MG63 (cell line): ENCODE measurements around the gene WDR89. TPM values are rescaled to one million over a fixed set of nuclear protein-coding genes. Genes with fewer than 3 reads are reported as not detected.
"Not testable (repeated sequence)": the region's sequence is repeated elsewhere in the genome, so short reads cannot be mapped to it uniquely, and the experiment has no call there.

ENCODE experiments used
- DNase-seq: peaks from one replicate; pipeline ENCODE4 v3.0.0-alpha.2; 2020
- H3K27me3 ChIP-seq: fragments of 250-450 bp; sonication (Bioruptor Pico); 2 replicates; pipeline ENCODE4 v1.5.1; 2020; ENCODE audit warnings: mild to moderate bottlenecking, moderate library complexity
- H3K36me3 ChIP-seq: fragments of 250-450 bp; sonication (Bioruptor Pico); 2 replicates; pipeline ENCODE4 v1.5.1; 2020; ENCODE audit warnings: mild to moderate bottlenecking, moderate library complexity
- H3K4me3 ChIP-seq: fragments of 250-450 bp; sonication (Bioruptor Pico); 2 replicates; pipeline ENCODE4 v1.5.1; 2020; ENCODE audit warnings: mild to moderate bottlenecking, moderate library complexity
- H3K9me3 ChIP-seq: fragments of 250-450 bp; sonication (Bioruptor Pico); 2 replicates; pipeline ENCODE4 v1.5.1; 2020; ENCODE audit warnings: mild to moderate bottlenecking, moderate library complexity
- total RNA-seq: library from RNA; depleted of rRNA; stranded (reverse); fragments of >200 nt; shearing (Covaris generic); gene quantifications from 2 replicates; pipeline ENCODE4 v1.2.3, GENCODE V29; 2014; ENCODE audit warnings: low replicate concordance

WDR89 gene
- total RNA-seq, 1 experiment from 2014 or later: 22.9 TPM

DNA sequence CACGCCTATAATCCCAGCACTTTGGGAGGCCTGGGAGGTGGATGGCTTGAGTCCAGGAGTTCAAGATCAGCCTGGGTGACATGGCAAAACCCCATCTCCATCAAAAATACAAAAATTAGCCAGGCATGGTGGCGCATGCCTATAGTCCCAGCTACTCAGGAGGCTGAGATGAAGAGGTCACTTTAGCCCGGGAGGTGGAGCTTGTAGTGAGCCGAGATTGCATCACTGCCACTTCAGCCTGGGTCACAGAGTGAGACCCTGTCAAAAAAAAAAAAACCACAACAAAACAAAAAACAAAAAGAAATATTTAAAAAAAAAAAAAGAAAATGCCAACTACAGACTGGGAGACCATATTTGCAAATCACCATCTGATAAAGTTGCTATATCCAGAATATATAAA lies 17.5 kb downstream of the WDR89 start:
- H3K27me3 ChIP-seq: no peaks in the 10 kb centered on the region
- no peaks in the 10 kb centered on the region for H3K36me3 ChIP-seq
- DNase-seq: no peak
- no peaks in the 10 kb centered on the region for H3K9me3 ChIP-seq
- H3K4me3 ChIP-seq: no peak overlapping the region

DNA sequence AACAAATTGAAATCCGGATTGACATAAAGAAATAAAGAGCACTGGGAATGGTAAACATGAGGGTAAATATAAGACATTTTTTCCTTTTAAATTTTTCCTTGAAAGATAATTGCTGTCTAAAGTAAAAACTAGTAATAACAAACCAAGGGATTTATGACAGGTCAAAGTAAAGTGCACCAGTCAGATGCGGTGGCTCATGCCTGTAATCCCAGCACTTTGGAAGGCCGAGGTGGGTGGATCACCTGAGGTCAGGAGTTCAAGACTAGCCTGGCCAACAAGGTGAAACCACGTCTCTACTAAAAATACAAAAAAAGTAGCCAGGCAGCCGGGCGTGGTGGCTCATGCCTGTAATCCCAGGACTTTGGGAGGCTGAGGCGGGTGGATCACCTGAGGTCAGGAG lies 19.7 kb downstream of the WDR89 start:
- not testable (repeated sequence) for H3K4me3 ChIP-seq, DNase-seq, H3K27me3 ChIP-seq, H3K9me3 ChIP-seq, H3K36me3 ChIP-seq

DNA sequence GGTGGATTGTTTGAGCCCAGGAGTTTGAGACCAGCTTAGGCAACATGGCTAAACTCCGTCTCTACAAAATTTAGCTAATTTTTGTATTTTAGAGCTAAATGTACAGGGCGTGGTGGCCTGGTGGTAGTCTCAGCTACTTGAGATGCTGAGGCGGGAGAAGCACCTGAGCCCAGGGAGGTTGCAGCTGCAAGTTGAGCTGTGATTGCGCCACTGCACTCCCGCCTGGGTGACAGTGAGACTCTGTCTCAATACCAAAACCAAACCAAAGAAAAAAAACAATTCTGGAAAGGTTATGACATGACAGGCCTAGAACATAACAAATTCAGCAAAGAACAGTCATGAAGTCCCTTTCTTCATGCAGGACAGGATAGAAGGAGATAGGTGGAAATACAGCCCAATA lies 25.7 kb downstream of the WDR89 start:
- no peaks in the 10 kb centered on the region for H3K27me3 ChIP-seq
- H3K36me3 ChIP-seq: no peaks in the 10 kb centered on the region
- DNase-seq: no peak
- H3K9me3 ChIP-seq: no peaks in the 10 kb centered on the region
- H3K4me3 ChIP-seq: no peak overlapping the region

DNA sequence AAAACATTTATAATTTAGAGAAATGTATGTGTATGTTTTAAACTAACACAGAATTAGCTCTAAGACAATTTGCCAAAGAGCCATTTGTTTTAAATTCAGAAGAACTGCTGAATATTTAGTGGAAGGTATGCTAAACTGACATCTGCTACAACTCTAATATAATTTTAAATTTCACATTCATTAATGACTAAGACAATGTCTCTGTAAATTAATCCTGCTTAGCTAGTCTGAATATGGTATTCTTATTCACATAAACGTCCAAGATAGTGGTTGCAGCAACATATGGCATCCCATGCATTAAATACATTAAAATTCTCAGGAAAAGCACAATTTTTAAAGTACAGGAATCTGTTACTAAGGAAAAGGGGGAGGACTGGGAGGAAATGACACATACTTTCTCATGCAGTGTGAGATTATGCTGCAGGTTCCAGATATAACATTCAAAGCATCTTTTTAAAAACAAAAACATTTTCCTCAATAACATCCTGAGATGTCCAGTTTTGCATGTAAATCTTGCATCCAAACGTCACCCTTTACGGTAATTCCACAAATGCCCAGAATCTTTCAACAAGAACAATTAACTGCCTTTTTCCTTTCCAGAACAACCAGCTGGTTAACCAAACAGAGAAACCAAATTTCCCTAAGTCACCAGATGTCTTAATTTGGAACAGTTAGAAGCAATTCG lies 26.9 kb downstream of the WDR89 start:
- no peaks in the 10 kb centered on the region for H3K27me3 ChIP-seq
- no peaks in the 10 kb centered on the region for H3K9me3 ChIP-seq
- no peak for DNase-seq
- H3K36me3 ChIP-seq: no peaks in the 10 kb centered on the region
- H3K4me3 ChIP-seq: no peak overlapping the region

DNA sequence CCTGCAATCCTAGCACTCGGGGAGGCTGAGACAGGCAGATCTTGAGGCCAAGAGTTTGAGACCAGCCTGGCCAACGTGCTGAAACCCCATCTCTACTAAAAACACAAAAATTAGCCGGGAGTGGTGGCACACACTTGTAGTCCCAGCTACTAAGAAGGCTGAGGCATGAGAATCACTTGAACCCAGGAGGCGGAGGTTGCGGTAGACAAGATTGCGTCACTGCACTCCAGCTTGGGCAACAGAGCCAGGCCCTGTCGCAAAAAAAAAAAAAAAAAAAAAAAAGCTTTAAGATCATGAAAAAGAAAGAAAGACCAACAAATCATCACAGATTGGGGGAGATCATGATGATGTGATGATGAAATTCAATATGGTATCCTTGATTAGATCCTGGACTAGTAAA lies 30.6 kb downstream of the WDR89 start:
- no peaks in the 10 kb centered on the region for H3K27me3 ChIP-seq
- DNase-seq: no peak
- no peaks in the 10 kb centered on the region for H3K36me3 ChIP-seq
- H3K9me3 ChIP-seq: no peaks in the 10 kb centered on the region
- no peak overlapping the region for H3K4me3 ChIP-seq

DNA sequence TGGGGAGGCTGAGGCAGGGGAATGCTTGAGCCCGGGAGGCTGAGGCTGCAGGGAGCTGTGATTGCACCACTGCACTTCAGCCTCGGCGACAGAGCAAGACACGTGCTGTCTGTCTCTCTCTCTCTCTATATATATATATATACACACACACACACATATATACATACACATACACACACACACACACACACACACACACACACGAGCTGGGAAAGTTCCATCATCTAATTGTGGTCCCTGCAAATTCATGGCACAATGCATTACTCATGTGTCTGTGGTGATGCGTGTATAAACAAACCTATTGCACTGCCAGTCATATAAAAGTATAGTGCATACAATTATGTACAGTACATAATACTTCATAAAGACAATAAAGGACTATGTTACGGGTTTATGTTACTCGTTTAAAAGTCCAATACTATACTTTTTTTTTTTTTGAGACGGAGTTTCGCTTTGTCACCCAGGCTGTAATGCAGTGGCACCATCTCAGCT lies 36.6 kb downstream of the WDR89 start:
- Histone ChIP-seq H3K36me3 (no peaks in the 10 kb centered on the region), H3K4me3 (no peak overlapping the region), H3K9me3 (no peaks in the 10 kb centered on the region), H3K27me3 (no peaks in the 10 kb centered on the region)
- DNase-seq: no peak

DNA sequence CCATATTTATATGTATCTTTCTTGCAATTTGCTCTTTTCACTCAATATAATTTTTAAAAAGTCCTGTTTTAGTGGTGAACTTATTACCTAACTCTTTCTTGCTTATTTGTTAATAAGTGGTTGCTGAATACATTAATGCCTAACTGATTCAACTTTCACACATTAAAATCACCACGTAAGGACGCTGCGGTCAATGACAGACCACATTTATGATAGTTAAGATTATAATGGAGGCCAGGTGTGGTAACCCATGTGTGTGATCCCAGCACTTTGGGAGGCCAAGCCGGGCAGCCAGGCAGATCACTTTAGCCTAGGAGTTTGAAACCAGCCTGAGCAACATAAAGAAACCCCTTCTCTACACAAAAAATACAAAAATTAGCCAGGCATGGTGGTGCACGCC lies 37.0 kb downstream of the WDR89 start:
- Histone ChIP-seq H3K9me3 (no peaks in the 10 kb centered on the region), H3K4me3 (no peak overlapping the region), H3K27me3 (no peaks in the 10 kb centered on the region), H3K36me3 (no peaks in the 10 kb centered on the region)
- no peak for DNase-seq

DNA sequence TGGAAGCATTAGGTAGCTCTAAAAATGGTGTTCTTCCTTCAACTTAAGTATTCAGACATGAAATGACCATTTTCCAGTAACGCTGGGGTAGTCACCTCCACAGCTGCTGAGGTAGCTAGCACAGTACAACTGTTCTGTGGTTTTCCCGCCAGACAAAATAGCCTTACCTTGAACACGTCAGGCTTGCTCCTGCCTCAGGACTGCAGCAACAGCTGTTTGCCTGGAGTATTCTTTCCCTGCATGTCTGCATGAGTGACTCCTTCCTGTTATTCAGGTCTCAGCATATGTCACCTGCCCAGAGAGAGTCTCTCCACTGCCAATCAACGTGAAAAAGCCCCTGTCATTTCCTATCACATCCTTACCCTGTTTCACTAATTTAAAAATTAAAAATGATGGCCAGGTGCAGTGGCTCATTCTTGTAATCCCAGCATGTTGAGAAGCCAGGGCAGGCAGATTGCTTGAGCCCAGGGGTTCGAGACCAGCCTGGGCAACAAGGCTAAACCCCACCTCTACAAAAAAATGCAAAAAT lies 37.9 kb downstream of the WDR89 start:
- H3K4me3 ChIP-seq: no peak overlapping the region
- H3K9me3 ChIP-seq: no peaks in the 10 kb centered on the region
- DNase-seq: no peak
- H3K27me3 ChIP-seq: no peaks in the 10 kb centered on the region
- peaks cover 4% of the 10 kb centered on the region for H3K36me3 ChIP-seq

DNA sequence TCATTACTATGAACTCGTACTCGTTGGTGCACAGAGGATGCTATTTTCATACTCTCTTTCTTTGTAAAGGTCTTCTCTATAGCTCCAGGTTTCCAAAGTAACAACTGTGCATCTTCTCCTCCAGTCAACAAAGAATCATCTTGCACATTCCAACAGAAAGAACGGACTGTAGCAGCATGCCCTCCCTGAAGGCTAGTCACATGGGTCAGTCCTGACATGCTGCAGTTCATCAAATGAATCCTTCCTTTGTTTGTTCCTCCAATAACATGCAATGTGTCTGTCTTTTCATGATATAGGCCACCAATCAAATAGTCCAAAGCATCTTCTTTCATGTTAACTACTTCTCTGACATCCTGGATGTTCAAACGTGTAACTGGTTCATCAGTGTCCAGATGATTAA lies 42.9 kb downstream of the WDR89 start:
- H3K9me3 ChIP-seq: no peaks in the 10 kb centered on the region

DNA sequence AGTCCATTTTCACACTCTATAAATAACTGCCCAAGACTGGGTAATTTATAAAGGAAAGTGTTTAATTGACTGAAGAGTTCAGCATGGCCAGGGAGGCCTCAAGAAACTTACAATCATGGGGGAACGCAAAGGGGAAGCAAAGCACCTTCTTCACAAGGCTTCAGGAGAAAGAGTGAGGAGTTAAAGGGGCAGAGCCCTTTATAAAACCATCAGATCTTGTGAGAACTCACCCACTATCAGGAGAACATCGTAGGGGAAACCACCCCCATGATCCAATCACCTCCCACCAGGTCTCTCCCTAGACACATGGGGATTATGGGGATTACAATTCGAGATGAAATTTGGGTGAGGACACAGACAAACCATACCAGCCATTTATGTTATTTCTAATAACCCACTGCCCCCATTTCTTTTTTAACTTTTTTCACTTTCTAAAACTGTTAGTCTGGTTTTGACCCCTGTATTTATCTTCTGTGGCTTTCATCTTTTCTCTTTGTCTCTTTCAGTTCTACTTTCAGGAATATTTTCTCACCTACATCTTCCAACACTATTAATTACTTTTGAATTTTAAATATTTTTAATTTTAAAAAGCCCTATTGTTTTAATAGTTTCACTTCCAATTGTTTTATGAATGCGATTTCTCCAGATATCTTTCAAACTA lies 44.5 kb downstream of the WDR89 start:
- Histone ChIP-seq H3K36me3 (peaks cover 7% of the 10 kb centered on the region), H3K4me3 (no peak overlapping the region), H3K27me3 (no peaks in the 10 kb centered on the region), H3K9me3 (no peaks in the 10 kb centered on the region)
- no peak for DNase-seq

More for the DNA sequence above, 42.9 kb downstream of the WDR89 start:
- no peak for DNase-seq
- H3K27me3 ChIP-seq: no peaks in the 10 kb centered on the region
- peaks cover 7% of the 10 kb centered on the region for H3K36me3 ChIP-seq
- H3K4me3 ChIP-seq: no peak overlapping the region

DNA sequence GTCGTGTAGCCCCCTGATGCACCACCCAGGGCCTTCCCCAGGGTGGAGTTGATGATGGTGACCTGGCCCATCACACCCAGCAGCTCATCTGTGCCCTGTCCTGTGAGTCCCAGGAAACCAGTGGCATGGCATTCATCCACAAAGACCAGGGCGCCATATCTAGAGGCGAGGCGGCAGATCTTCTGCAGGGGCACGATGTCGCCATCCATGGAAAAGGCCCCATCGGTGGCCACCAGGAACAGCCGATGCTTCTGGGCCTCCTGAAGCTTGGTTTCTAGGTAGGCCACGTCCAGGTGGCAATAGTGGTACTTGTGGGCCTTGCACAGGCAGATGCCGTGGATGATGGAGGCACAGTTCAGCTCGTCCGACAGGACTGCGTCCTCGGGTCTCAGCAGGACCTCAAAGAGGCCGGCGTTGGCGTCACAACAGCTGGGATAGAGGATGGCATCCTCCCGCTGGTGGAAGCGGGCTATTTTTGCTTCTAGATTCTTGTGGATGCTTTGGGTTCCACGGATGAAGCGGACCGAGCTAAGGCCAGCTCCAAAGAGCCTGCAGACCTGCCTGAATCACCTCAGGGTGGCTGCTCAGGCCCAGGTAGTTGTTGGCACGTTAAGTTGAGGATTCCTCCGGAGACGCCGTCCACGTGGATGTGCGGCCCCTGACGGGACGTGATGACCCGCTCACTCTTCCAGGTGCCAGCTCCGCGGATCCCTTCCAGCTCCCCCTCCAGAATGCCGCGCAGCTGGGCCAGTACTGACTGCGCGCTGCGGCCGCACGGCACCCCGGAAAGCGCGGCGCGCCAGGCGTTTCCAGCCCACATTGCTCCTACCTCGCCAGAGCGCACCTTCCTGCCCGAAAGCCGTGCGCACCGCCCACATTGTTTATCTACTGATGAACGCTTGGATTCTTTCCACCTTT lies 47.0 kb downstream of the WDR89 start:
- DNase-seq: no peak
- Histone ChIP-seq H3K27me3 (no peaks in the 10 kb centered on the region), H3K36me3 (peaks cover 7% of the 10 kb centered on the region), H3K9me3 (no peaks in the 10 kb centered on the region), H3K4me3 (no peak overlapping the region)

DNA sequence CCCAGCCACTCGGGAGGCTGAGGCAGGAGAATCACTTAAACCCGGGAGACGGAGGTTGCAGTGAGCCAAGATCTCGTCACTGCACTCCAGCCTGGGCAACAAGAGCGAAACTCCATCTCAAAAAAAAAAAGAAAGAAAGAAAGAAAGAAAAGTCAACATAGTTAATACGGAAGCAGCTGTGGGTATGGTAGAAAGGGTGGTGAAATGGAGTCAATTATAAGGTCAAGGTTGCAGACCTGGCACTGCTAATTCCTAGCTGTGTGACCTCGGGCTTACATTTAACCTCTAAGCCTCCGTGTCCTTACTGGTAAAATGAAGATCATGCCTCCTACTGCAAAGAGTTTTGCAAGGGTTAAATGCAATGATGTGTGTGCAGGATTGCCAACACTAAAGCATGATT lies 58.6 kb downstream of the WDR89 start:
- not testable (repeated sequence) for DNase-seq, H3K27me3 ChIP-seq, H3K36me3 ChIP-seq, H3K4me3 ChIP-seq, H3K9me3 ChIP-seq

DNA sequence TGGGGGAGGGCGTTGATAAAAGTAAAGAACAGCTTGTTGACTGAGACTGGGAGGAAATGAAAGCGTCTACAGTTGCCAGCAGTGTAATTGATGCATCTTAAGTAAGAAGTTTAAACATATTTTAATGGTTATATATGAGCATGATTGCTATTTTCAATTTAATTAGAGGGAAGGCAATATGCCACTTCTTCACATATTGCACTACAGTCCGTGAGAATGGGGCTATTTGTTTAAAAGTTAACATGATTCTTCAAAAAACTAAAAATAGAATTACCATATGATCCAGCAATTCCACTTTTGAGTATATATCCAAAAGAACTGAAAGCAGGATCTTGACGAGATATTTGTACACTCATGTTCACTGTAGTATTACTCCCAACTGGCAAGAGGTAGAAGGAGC lies 60.2 kb downstream of the WDR89 start:
- Histone ChIP-seq H3K4me3 (no peak overlapping the region), H3K36me3 (no peaks in the 10 kb centered on the region), H3K27me3 (no peaks in the 10 kb centered on the region), H3K9me3 (no peaks in the 10 kb centered on the region)
- no peak for DNase-seq

DNA sequence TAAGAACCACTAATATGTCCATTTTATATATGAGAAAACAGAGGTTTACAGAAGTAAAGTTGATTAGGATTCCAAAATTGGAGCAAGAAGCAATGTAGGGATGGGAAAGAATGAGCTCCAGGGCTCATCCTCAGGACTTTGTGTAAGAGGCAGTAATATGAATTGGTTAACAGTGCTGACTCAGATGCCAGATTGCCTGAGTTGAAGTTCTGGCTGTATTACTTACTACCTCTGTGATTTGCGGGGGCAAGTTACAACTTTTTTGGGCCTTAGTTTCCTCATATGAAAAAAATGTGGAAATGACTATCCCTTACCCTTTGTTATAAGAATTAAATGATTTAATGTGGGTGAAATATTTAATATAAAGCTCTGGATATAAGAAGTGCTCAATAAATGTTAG lies 63.4 kb downstream of the WDR89 start:
- Histone ChIP-seq H3K36me3 (no peaks in the 10 kb centered on the region), H3K9me3 (no peaks in the 10 kb centered on the region), H3K4me3 (no peak overlapping the region), H3K27me3 (no peaks in the 10 kb centered on the region)
- DNase-seq: no peak

DNA sequence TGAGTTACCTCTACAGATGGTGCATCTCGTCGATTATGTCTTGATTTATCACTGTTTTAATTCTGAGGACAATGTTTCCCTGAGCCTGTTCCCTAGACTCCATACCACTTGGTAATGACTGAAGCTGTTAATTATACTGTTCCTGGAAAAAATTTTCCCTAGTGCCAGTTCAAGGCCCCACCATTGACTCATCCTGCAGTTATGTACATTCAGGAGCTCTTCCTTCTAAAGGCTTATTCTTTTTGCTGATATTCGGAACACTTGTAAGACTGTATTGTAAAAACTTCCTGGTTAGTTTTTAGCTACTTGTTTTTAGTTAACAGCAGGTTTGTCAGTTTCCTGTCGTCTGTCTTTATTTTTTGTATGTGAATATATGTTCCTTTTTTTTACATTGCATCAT lies 68.1 kb downstream of the WDR89 start:
- Histone ChIP-seq H3K9me3 (no peaks in the 10 kb centered on the region), H3K4me3 (no peak overlapping the region), H3K27me3 (no peaks in the 10 kb centered on the region), H3K36me3 (no peaks in the 10 kb centered on the region)
- DNase-seq: no peak

DNA sequence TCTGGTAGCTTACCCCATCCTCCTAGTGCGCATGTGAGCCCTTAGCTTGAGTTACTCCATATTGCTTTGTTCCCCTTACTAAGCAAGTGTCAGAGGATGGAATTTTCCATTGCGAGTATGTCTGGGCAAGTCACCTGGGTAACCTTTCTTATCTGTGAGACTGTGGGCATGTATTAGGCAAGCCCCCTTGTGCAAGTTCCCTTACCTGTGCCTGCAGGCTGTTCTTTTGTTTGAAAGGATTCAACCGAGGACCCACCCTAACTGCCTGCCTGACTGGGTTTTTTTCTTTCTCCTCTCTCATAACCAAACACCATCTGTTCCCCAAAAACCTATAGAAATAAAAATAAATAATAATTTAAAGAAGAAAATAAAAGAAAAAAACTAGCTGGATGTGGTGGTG lies 76.2 kb downstream of the WDR89 start:
- Histone ChIP-seq H3K27me3 (no peaks in the 10 kb centered on the region), H3K4me3 (no peak overlapping the region), H3K36me3 (no peaks in the 10 kb centered on the region), H3K9me3 (no peaks in the 10 kb centered on the region)
- DNase-seq: no peak

DNA sequence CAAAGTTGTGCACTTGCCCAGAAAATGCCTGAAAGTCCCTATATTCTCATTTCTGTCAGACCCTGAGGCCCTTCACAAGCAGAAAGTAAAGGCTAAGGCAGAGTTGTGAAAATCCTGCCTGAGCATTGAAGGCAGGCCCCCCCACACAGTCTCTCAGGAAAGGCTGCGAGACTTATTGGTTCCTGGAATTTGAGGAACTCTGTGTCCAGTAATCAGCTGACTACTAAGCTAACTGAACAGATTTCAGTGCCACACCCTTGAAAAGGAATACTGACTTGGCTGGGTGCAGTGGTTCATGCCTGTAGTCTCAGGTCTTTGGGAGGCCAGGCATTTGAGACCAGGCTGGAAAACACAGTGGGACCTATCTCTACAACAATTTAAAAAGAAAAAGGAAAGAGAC lies 77.4 kb downstream of the WDR89 start:
- Histone ChIP-seq H3K27me3 (no peaks in the 10 kb centered on the region), H3K4me3 (no peak overlapping the region), H3K9me3 (no peaks in the 10 kb centered on the region), H3K36me3 (no peaks in the 10 kb centered on the region)
- no peak for DNase-seq
